Measurements from ENCODE around the gene PML. TPM values are rescaled to one million over a fixed set of nuclear protein-coding genes. Genes with fewer than 3 reads are reported as not detected.

Gene PML
- total and polyA plus RNA-seq, 4 donors = 8.2 to 15.2 (median 10.8) TPM

GRCh38 chr15:74032606-74033561 is 38.4 kb downstream of the PML start:
- Histone ChIP-seq H3K4me3 (ENCODE audit: low read depth in 1 of 3, low read length in 3 of 3) (no peak overlapping the region), H3K36me3 (ENCODE audit: control insufficient read depth in 4 of 4, insufficient read depth in 3 of 4, low read depth in 1 of 4, low read length in 3 of 4) (peaks cover 0 to 41% (median 13%) of the 10 kb centered on the region in 4 donors), H3K27me3 (ENCODE audit: control insufficient read depth in 4 of 4, insufficient read depth in 4 of 4, low read length in 3 of 4) (no peaks in the 10 kb centered on the region), H3K27ac (ENCODE audit: low read depth in 1 of 2, low read length in 2 of 2) (no peak overlapping the region), H3K4me1 (ENCODE audit: control insufficient read depth in 4 of 4, insufficient read depth in 4 of 4, low read length in 3 of 4) (no peaks in the 10 kb centered on the region), H3K9ac (ENCODE audit: low read depth in 1 of 2, low read length in 2 of 2) (no peak overlapping the region), H3K9me3 (ENCODE audit: control insufficient read depth in 4 of 4, low read length in 3 of 4) (no peaks in the 10 kb centered on the region)
- DNase-seq (ENCODE audit: low spot score) = no peak
- WGBS = 84% methylated on average over 16 of the region's 16 CpGs
- TF ChIP-seq RXRA (IDR thresholded peaks at IDR 0.05) = no peak
- no peak for TF ChIP-seq CTCF (IDR thresholded peaks at IDR 0.05; ENCODE audit: low read depth, low read length, missing input control)
- TF ChIP-seq ATF3 (IDR thresholded peaks at IDR 0.05) = no peak
- TF ChIP-seq YY1 (IDR thresholded peaks at IDR 0.05) = no peak
- no peak for TF ChIP-seq MAX (IDR thresholded peaks at IDR 0.05)
- no peak for TF ChIP-seq HNF4G (IDR thresholded peaks at IDR 0.05)
- TF ChIP-seq SP1 (IDR thresholded peaks at IDR 0.05) = no peak
- no peak for TF ChIP-seq HNF4A (conservative IDR thresholded peaks at IDR 0.05)
- no peak for TF ChIP-seq TAF1 (conservative IDR thresholded peaks at IDR 0.05)
- TF ChIP-seq REST (IDR thresholded peaks at IDR 0.05) = no peak
- TF ChIP-seq NR2F2 (IDR thresholded peaks at IDR 0.05) = no peak
- no peak for TF ChIP-seq JUND (IDR thresholded peaks at IDR 0.05)
- no peak for TF ChIP-seq GABPA (IDR thresholded peaks at IDR 0.05 in 1 of 2, conservative IDR thresholded peaks at IDR 0.05 in 1 of 2)
- no peak for TF ChIP-seq FOXA1 (IDR thresholded peaks at IDR 0.05)
- no peak for TF ChIP-seq EGR1 (IDR thresholded peaks at IDR 0.05; ENCODE audit: low read depth in 2 of 2)
- no peak for TF ChIP-seq ZBTB33 (IDR thresholded peaks at IDR 0.05)
- TF ChIP-seq FOXA2 (IDR thresholded peaks at IDR 0.05) = no peak

Measured in liver (tissue), 9 donors.